SJSA1 (cell line): Measurements from ENCODE around the gene ATXN7. TPM values are rescaled to one million over a fixed set of nuclear protein-coding genes. Genes with fewer than 3 reads are reported as not detected.

ENCODE experiments used
- DNase-seq, 2 experiments: peaks; one replicate each; pipeline ENCODE4 v3.0.0-alpha.2; 2015 to 2020; ENCODE audit warnings: low spot score in 2 of 2, low read depth in 1 of 2
- H3K27ac ChIP-seq: fragments of 250-450 bp; sonication (Bioruptor Pico); 2 replicates; pipeline ENCODE4 v1.5.1; 2020; ENCODE audit warnings: mild to moderate bottlenecking, moderate library complexity
- H3K27me3 ChIP-seq: fragments of 250-450 bp; sonication (Bioruptor Pico); replicated peaks from 2 replicates; pipeline ENCODE4 v1.5.1; 2020; ENCODE audit warnings: mild to moderate bottlenecking, moderate library complexity
- H3K36me3 ChIP-seq: fragments of 250-450 bp; sonication (Bioruptor Pico); 2 replicates; pipeline ENCODE4 v1.5.1; 2020; ENCODE audit warnings: mild to moderate bottlenecking
- H3K4me1 ChIP-seq: fragments of 250-450 bp; sonication (Bioruptor Pico); replicated peaks from 2 replicates; pipeline ENCODE4 v1.6.1; 2021; ENCODE audit warnings: mild to moderate bottlenecking
- H3K4me3 ChIP-seq: fragments of 250-450 bp; sonication (Bioruptor Pico); 2 replicates; pipeline ENCODE4 v1.5.1; 2020; ENCODE audit warnings: mild to moderate bottlenecking
- H3K9me3 ChIP-seq: fragments of 250-450 bp; sonication (Bioruptor Pico); replicated peaks from 2 replicates; pipeline ENCODE4 v1.5.1; 2020; ENCODE audit warnings: mild to moderate bottlenecking
- total RNA-seq: library from RNA; depleted of rRNA; stranded (reverse); fragments of >200 nt; shearing (Covaris generic); gene quantifications from 2 replicates; pipeline ENCODE4 v1.2.3, GENCODE V29; 2014

ATXN7 gene
- total RNA-seq, 1 experiment from 2014 or later = 7.1 TPM

GRCh38 chr3:63943678-63944077 is 80.0 kb downstream of the ATXN7 start:
- H3K27me3 ChIP-seq = no peaks in the 10 kb centered on the region
- peaks cover 20% of the 10 kb centered on the region for H3K4me1 ChIP-seq
- DNase-seq = no peak
- H3K27ac ChIP-seq = no peak overlapping the region
- H3K9me3 ChIP-seq = no peaks in the 10 kb centered on the region
- H3K36me3 ChIP-seq = peaks cover 11% of the 10 kb centered on the region; the same call in 1 of the 2 replicates
- H3K4me3 ChIP-seq = no peak overlapping the region

DNA sequence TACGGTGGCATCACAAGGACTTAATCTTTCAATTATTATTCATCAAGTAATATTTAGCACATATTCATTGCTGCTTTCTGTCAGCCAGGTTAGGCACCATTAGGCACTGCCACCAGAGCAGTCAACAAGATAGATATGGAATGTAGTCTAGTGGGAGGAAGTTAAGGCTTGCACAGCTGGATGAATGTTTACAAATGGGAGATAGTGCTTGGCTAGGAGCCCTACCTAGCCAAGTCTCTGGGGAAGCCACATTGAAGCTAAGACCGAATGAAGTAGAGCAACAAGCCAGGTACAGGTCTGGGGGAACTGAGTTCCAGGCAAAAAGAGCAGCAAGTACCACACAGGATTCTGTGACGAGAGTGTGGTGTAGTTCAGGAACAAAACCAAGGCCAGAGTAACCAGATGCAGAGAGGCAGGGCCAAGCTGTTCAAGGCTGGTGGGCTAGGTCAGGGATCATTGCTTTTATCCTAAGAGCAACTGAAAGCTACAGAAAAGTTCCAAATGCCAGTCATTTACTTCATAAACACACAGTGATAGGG is 82.0 kb downstream of the ATXN7 start:
- H3K36me3 ChIP-seq = peaks cover 4% of the 10 kb centered on the region; the same call in 1 of the 2 replicates
- H3K27me3 ChIP-seq = no peaks in the 10 kb centered on the region
- no peak overlapping the region for H3K27ac ChIP-seq
- H3K4me1 ChIP-seq = peaks cover 14% of the 10 kb centered on the region
- H3K4me3 ChIP-seq = no peak overlapping the region
- no peaks in the 10 kb centered on the region for H3K9me3 ChIP-seq
- DNase-seq = no peak

DNA sequence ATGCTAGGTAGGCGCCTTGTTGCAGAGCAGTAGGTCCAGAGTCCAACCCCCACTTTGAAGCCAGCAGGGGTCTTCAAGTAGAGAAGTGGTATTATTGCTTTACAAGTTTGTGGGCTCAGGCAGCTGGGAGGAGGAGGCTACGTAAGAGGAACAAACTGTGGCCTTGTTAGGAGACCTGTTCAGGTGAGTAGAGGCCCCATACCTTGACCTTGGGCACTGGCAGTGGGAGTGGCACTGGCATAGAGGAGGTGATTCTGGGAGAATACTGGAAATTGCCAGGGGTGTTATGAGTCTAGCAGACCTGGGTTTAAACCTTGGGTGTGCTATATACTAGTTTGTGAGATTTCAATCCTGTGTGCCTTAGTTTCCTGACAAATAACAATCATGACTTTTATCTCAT is 83.1 kb downstream of the ATXN7 start:
- Histone ChIP-seq H3K36me3 (peaks cover 4% of the 10 kb centered on the region; the same call in 1 of the 2 replicates), H3K27ac (no peak overlapping the region), H3K4me1 (peaks cover 20% of the 10 kb centered on the region; the same call in 1 of the 2 replicates), H3K4me3 (no peak overlapping the region), H3K9me3 (no peaks in the 10 kb centered on the region), H3K27me3 (no peaks in the 10 kb centered on the region)
- DNase-seq = no peak

DNA sequence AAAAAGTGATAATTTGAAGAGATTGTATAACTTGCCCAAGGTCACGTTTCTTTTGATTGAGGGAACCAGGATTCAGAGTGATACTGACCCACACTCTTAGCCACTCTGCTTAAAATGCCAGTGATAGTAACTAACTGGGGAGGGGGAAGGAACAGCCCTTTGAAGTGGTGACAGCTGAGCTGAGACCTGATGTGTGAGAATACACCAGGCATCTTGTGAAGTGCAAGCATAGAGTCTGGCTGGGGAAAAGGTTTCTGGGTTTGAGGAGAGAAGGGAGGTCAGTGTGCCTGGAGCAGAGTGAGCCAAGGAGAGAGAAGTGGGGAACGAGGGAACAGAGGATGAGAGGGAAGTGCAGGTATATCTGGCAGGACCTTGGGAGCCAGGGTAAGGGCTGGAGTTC is 83.9 kb downstream of the ATXN7 start:
- H3K27me3 ChIP-seq = no peaks in the 10 kb centered on the region
- no peaks in the 10 kb centered on the region for H3K9me3 ChIP-seq
- DNase-seq = no peak
- no peak overlapping the region for H3K27ac ChIP-seq
- H3K4me1 ChIP-seq = peaks cover 24% of the 10 kb centered on the region; the same call in 1 of the 2 replicates
- H3K4me3 ChIP-seq = no peak overlapping the region
- peaks cover 4% of the 10 kb centered on the region; the same call in 1 of the 2 replicates for H3K36me3 ChIP-seq

DNA sequence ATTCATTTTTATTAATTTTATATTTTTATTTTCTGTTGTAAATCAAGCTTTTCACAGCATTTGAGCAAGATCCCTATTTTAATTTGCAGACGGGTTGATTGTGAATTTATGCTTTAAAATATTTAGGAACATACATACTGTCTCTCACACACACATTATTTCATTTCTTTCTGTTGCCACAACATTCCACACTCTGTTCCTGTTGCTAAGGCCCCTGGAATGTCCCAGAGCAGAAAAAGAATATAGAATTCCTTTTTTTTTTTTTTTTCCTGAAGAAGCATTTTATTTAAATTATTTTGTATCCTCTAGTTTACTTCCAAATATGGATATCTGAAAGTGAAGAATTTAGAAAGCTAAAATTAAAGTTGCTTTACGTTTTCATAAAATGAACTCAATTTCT is 85.3 kb downstream of the ATXN7 start:
- H3K9me3 ChIP-seq = no peaks in the 10 kb centered on the region
- H3K27ac ChIP-seq = peak overlapping the region; percentile 64
- no peaks in the 10 kb centered on the region for H3K27me3 ChIP-seq
- H3K4me1 ChIP-seq = peaks cover 24% of the 10 kb centered on the region; the same call in 1 of the 2 replicates
- H3K36me3 ChIP-seq = peaks cover 10% of the 10 kb centered on the region
- no peak for DNase-seq
- no peak overlapping the region for H3K4me3 ChIP-seq

DNA sequence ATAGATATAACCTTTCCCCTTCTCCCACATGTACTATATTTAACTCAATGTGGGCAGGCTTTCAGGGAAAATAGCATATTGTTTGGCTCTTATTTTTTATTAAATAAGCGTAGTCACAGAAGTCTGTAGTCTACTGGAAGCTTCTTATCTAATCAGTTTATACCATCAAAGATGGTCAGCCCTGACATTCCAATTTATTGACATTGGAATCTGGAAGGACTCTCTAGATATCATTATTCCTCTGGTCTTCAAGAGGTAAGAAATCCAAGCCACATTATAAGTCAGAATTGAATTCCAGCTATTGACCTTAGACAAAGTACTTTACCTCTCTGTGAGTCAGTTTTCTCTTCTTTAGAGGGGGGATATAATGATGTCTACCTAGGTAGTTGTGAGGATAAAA is 87.0 kb downstream of the ATXN7 start:
- Histone ChIP-seq H3K4me1 (peaks cover 24% of the 10 kb centered on the region; the same call in 1 of the 2 replicates), H3K27ac (no peak overlapping the region), H3K27me3 (no peaks in the 10 kb centered on the region), H3K4me3 (no peak overlapping the region), H3K36me3 (peaks cover 16% of the 10 kb centered on the region), H3K9me3 (no peaks in the 10 kb centered on the region)
- DNase-seq = no peak

DNA sequence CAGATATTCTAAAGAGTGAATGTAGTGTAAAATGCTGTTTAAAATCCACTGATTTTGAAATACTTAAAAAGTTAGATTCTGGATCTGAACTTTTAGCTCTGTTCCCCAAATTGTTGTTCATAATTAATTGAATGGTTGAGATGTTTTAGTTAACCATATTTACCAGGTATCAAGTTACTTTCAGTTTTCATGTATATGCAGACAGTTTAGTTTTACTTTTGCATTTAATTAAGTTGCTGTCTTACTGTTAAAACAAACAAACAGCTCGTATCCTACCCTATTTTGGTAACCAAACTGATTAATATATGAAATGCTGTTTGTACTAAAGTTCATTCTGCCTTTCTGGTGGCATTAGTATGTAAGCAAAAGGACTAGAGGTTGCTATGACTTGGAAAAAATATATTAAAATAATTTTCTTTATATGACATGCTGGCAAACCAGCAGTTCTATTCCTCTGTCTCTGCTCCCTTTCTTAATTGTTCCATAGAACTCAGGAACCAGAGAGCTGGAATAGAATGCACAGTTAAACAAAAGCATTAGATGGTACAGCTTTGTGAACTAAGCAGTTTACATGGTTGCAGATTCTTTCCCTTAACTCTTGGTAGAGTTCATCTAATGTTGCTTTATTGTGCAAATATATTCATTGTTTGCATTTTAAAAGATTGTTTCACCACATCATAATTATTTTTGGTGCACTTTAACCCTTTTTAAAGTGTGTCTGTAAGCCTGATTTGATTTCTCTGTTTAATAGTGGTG is 88.0 kb downstream of the ATXN7 start:
- Histone ChIP-seq H3K4me3 (no peak overlapping the region), H3K27ac (no peak overlapping the region)

DNA sequence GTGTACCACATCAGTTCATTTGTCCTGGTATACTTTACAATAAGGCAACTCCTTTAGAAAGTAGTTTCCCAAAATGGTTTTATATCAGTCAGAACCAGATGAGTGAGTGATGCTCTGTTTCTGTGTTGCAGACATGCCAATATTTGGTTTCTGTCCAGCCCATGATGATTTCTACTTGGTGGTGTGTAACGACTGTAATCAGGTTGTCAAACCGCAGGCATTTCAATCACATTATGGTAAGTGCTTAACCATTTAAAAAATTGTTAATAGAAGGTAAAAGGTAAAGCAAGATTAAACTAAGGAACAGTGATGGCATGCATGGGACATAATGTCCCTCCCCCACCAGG is 88.6 kb downstream of the ATXN7 start:
- H3K9me3 ChIP-seq = no peaks in the 10 kb centered on the region
- no peak overlapping the region for H3K4me3 ChIP-seq
- no peaks in the 10 kb centered on the region for H3K27me3 ChIP-seq
- no peak for DNase-seq
- H3K4me1 ChIP-seq = peaks cover 24% of the 10 kb centered on the region; the same call in 1 of the 2 replicates
- H3K36me3 ChIP-seq = peaks cover 19% of the 10 kb centered on the region
- no peak overlapping the region for H3K27ac ChIP-seq

More for the DNA sequence above, 88.0 kb downstream of the ATXN7 start:
- peaks cover 19% of the 10 kb centered on the region for H3K36me3 ChIP-seq
- no peaks in the 10 kb centered on the region for H3K9me3 ChIP-seq
- DNase-seq = no peak
- H3K4me1 ChIP-seq = peaks cover 24% of the 10 kb centered on the region; the same call in 1 of the 2 replicates
- H3K27me3 ChIP-seq = no peaks in the 10 kb centered on the region

- H3K9me3 ChIP-seq = no peaks in the 10 kb centered on the region
- peaks cover 15% of the 10 kb centered on the region; the same call in 1 of the 2 replicates for H3K4me1 ChIP-seq
- DNase-seq = no peak
- H3K27ac ChIP-seq = no peak overlapping the region
- H3K36me3 ChIP-seq = peaks cover 21% of the 10 kb centered on the region
- no peak overlapping the region for H3K4me3 ChIP-seq
- no peaks in the 10 kb centered on the region for H3K27me3 ChIP-seq
Observed at GRCh38 chr3:63954182-63954581, 90.5 kb downstream of the ATXN7 start.

GRCh38 chr3:63955036-63955650 is 91.5 kb downstream of the ATXN7 start:
- Histone ChIP-seq H3K4me1 (peaks cover 16% of the 10 kb centered on the region), H3K4me3 (no peak overlapping the region), H3K9me3 (no peaks in the 10 kb centered on the region), H3K27ac (no peak overlapping the region), H3K27me3 (no peaks in the 10 kb centered on the region), H3K36me3 (peaks cover 21% of the 10 kb centered on the region)
- DNase-seq = no peak

DNA sequence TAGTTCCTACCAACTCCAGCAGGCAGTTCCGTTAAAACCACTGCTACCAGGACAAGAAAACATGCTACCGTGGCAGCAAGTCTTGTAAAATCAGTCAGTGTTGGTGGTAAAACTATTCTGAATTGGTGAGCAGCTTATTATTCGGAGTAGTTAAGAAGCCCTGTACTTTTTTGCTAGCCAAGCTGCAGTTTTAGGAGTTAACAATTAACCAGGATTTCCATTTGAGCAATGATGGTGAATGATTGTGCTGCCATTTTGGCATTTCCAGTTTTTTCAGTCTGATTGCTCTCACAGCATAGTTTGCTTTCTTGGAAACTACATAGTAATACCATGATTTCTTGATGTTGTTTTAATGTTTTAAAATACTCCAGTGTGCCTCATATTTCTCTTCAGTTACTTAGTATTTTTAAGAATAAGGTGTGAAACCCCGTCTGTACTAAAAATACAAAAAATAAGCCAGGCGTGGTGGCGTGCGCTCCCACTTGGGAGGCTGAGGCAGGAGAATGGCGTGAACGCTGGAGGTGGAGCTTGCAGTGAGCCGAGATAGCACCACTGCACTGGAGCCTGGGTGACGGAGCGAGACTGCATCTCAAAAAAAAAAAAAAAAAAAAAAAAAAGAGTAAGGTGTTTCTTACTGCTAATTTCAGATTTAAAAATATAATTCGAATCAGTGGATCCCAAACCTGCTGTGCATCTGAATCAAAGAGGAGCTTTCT is 92.3 kb downstream of the ATXN7 start:
- no peak for DNase-seq

GRCh38 chr3:63959146-63959545 is 95.5 kb downstream of the ATXN7 start:
- Histone ChIP-seq H3K9me3 (no peaks in the 10 kb centered on the region), H3K27ac (no peak overlapping the region), H3K36me3 (peaks cover 10% of the 10 kb centered on the region), H3K4me1 (peaks cover 10% of the 10 kb centered on the region), H3K27me3 (no peaks in the 10 kb centered on the region), H3K4me3 (no peak overlapping the region)
- DNase-seq = no peak

More for the DNA sequence above, 92.3 kb downstream of the ATXN7 start:
- H3K4me1 ChIP-seq = peaks cover 21% of the 10 kb centered on the region
- no peaks in the 10 kb centered on the region for H3K27me3 ChIP-seq
- H3K36me3 ChIP-seq = peaks cover 21% of the 10 kb centered on the region
- no peak overlapping the region for H3K27ac ChIP-seq
- H3K9me3 ChIP-seq = no peaks in the 10 kb centered on the region
- no peak overlapping the region for H3K4me3 ChIP-seq

DNA sequence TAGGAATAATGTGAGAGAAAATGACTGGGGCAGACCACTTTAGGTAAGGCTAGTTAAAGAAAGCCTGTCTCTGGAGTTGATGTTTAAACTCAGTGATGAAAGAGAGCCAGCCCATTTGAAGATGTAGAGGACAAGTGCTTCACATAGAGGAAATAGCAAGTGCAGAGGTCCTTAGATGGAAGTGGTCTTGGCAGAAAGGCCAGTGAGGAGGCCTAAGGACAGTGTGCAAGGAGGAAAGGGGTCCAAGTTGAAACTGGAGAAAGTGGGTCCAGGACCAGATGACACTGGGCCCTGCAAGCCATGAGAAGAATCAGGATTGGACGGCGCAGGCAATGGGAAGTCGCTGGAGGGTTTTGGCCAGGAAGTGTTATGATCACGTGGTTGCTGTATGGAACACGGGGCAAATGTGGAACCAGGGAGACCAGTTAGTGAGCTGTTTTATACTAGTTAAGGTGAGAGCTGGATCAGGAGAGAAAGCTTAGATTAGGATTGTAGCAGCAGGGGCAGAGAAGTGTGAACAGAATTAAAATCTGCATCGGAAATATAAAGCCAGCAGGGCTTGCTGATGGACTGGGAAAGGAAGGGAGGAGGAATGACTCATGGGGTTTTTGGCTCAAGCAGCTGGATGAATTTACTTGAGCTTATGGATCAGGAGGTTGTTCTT is 96.5 kb downstream of the ATXN7 start:
- Histone ChIP-seq H3K9me3 (no peaks in the 10 kb centered on the region), H3K4me1 (peaks cover 10% of the 10 kb centered on the region), H3K27ac (no peak overlapping the region), H3K27me3 (no peaks in the 10 kb centered on the region), H3K4me3 (peak overlapping the region; percentile 25), H3K36me3 (peaks cover 8% of the 10 kb centered on the region)
- peak in 1 of 2 experiments; percentile 51 for DNase-seq
